Activated CD8-positive, alpha-beta T cell treated with anti-CD3 and anti-CD28 coated beads for 36 hours (primary cell): Measurements from ENCODE around the gene BEST4. TPM values are rescaled to one million over a fixed set of nuclear protein-coding genes. Genes with fewer than 3 reads are reported as not detected.
"Not testable (repeated sequence)": the region's sequence is repeated elsewhere in the genome, so short reads cannot be mapped to it uniquely, and the experiment has no call there.

ENCODE experiments used
- ATAC-seq: fragments of 200-7000 bp; cut with Tn5 transposase; one replicate; pipeline ENCODE4 v1.10.0; 2021; ENCODE audit warnings: mild to moderate bottlenecking, moderate library complexity
- CTCF ChIA-PET: fragments of 350-600 bp; sonication (Branson Sonifier 250); formaldehyde crosslinking; loops from one replicate; lab custom pipeline; 2021; ENCODE audit warnings: antibody characterized with exemption; lab: Charles Lee
- POLR2A ChIA-PET: fragments of 350-600 bp; sonication (Branson Sonifier 250); formaldehyde crosslinking; loops from one replicate; lab custom pipeline; 2021; ENCODE audit warnings: antibody characterized with exemption; lab: Charles Lee
- DNase-seq: peaks from one replicate; pipeline ENCODE4 v3.0.0-alpha.2; 2020
- H3K27ac Mint-ChIP-seq: one replicate; pipeline ENCODE4 v1.8.0; 2021; ENCODE audit warnings: mild to moderate bottlenecking, mixed read lengths
- H3K27me3 Mint-ChIP-seq: one replicate; pipeline ENCODE4 v1.8.0; 2021; ENCODE audit warnings: mixed read lengths
- H3K36me3 Mint-ChIP-seq: one replicate; pipeline ENCODE4 v1.8.0; 2021; ENCODE audit warnings: low read depth, mixed read lengths
- H3K4me1 Mint-ChIP-seq: one replicate; pipeline ENCODE4 v1.8.0; 2021; ENCODE audit warnings: low read depth, mixed read lengths
- H3K4me3 Mint-ChIP-seq: one replicate; pipeline ENCODE4 v1.8.0; 2021; ENCODE audit warnings: mild to moderate bottlenecking, moderate library complexity, mixed read lengths
- H3K9me3 Mint-ChIP-seq: one replicate; pipeline ENCODE4 v1.8.0; 2021; ENCODE audit warnings: mixed read lengths
- CTCF ChIP-seq: fragments of 200-600 bp; IDR thresholded peaks from one replicate; pipeline ENCODE4 v1.8.0; 2022; ENCODE audit warnings: antibody characterized with exemption, mild to moderate bottlenecking
- intact Hi-C: fragments of 100-400 bp; cut with micrococcal nuclease; formaldehyde crosslinking; loops from one replicate; pipeline ENCODE4 v1.10.0; 2022
- total RNA-seq, 2 experiments: library from RNA; stranded (reverse); gene quantifications; one replicate each; pipeline ENCODE4 v1.2.3, GENCODE V29; 2021

The BEST4 gene
- total RNA-seq, 2 experiments from 2014 or later = 0.87 to 1.0 TPM

- no peaks in the 10 kb centered on the region for H3K27me3 Mint-ChIP-seq
- DNase-seq = peak; percentile 99
- TF ChIP-seq CTCF = no peak
- peak; percentile 99 for ATAC-seq
- no peaks in the 10 kb centered on the region for H3K9me3 Mint-ChIP-seq
- H3K27ac Mint-ChIP-seq = peak within 1 kb of the TSS; percentile 90
- peak within 1 kb of the TSS; percentile 97 for H3K4me3 Mint-ChIP-seq
- POLR2A ChIA-PET = interaction anchor here (1.0 to 10.3 kb wide), 5 partner anchors 8 to 36 kb away, joined by 3 to 137 read pairs (median 16); partner anchors contain the start of genes RNU5D-1 and RPS8
- intact Hi-C loops = no loop called here
- peaks cover 29% of the 10 kb centered on the region for H3K36me3 Mint-ChIP-seq
- CTCF ChIA-PET = no interaction called here
- peaks cover 15% of the 10 kb centered on the region for H3K4me1 Mint-ChIP-seq
Measured at GRCh38 chr1:44739307-44740178, 48.4 kb downstream of the BEST4 start, which contains the start of gene KIF2C. TSS of gene KIF2C (plus strand) at chr1:44739837. CDS start at chr1:44739933, 96 bp downstream.

GRCh38 chr1:44738953-44739306, 49.0 kb downstream of the BEST4 start:
- peaks cover 24% of the 10 kb centered on the region for H3K36me3 Mint-ChIP-seq
- CTCF ChIA-PET, H3K9me3 Mint-ChIP-seq, intact Hi-C loops, DNase-seq, ATAC-seq, H3K27me3 Mint-ChIP-seq: not testable (repeated sequence)
- H3K4me1 Mint-ChIP-seq = peaks cover 15% of the 10 kb centered on the region
- H3K4me3 Mint-ChIP-seq = peak overlapping the region; percentile 97
- peak overlapping the region; percentile 90 for H3K27ac Mint-ChIP-seq
- POLR2A ChIA-PET = interaction anchor here (1.9 to 10.3 kb wide), 4 partner anchors 7 to 37 kb away, joined by 12 to 137 read pairs (median 30); partner anchors contain the start of genes RNU5D-1 and RPS8

GRCh38 chr1:44735992-44736391, 52.0 kb downstream of the BEST4 start:
- no peak overlapping the region for H3K4me3 Mint-ChIP-seq
- no peak overlapping the region for H3K27ac Mint-ChIP-seq
- CTCF ChIA-PET = no interaction called here
- H3K9me3 Mint-ChIP-seq = no peaks in the 10 kb centered on the region
- POLR2A ChIA-PET = interaction anchor here (1.0 to 8.5 kb wide), 6 partner anchors 8 to 83 kb away, joined by 3 to 553 read pairs (median 3); partner anchors contain the start of gene RPS8
- H3K27me3 Mint-ChIP-seq = no peaks in the 10 kb centered on the region
- intact Hi-C loops = no loop called here
- ATAC-seq = no peak
- no peak for TF ChIP-seq CTCF
- peaks cover 16% of the 10 kb centered on the region for H3K4me1 Mint-ChIP-seq
- no peak for DNase-seq
- H3K36me3 Mint-ChIP-seq = peaks cover 8% of the 10 kb centered on the region

DNA sequence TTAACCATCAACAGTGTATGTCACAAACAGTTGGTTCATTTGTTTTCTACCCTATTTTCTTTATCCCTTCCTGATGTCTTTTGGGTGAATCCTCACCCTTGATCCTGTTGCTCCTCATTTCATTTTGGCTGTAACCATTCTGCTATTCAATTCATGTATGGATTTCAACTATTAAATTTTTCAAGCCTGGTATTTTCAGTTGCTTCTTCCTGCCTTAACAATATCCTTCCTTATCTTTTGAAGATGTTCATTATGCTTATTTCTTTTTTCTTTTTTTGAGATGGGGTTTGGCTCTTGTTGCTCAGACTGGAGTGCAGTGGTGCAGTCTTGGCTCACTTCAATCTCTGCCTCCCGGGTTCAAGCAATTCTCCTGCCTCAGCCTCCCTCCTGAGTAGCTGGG, 54.2 kb downstream of the BEST4 start:
- Mint-ChIP-seq H3K4me1 (peaks cover 20% of the 10 kb centered on the region), H3K27ac (no peak overlapping the region), H3K36me3 (peaks cover 3% of the 10 kb centered on the region), H3K27me3 (peaks cover 2% of the 10 kb centered on the region), H3K9me3 (no peaks in the 10 kb centered on the region), H3K4me3 (no peak overlapping the region)
- ATAC-seq (no peak), DNase-seq (no peak)
- CTCF ChIA-PET = interaction anchor here (1.2 to 4.6 kb wide), 4 partner anchors 53 to 86 kb away, joined by 3 to 45 read pairs (median 4); partner anchors contain the start of gene PLK3
- POLR2A ChIA-PET = interaction anchor here (1.1 to 8.5 kb wide), 4 partner anchors 14 to 85 kb away, joined by 3 to 553 read pairs (median 114); partner anchors contain the start of genes BTBD19, DYNLT4 and RPS8
- intact Hi-C loops = loop anchor here (5.0 kb wide), 1 partner anchor 44 kb away; the partner anchor contains the start of gene RPS8
- no peak for TF ChIP-seq CTCF

Other genes with a start within 250 kb of the BEST4 start
- gene TMEM53, start 113.7 kb downstream of the BEST4 start, total RNA-seq = 1 to 10 TPM; 2.3 to 3.5 TPM
- 100 to 1,000 TPM; 162 to 165 TPM for gene ARMH1, start 113.5 kb downstream of the BEST4 start, total RNA-seq
- not detected for gene RNU5D-1, start 57.0 kb downstream of the BEST4 start, total RNA-seq
- 10 to 100 TPM; 92.6 to 95.0 TPM for gene KIF2C, start 48.3 kb downstream of the BEST4 start, total RNA-seq
- 1,000 to 10,000 TPM; 3,218 to 3,314 TPM for gene RPS8, start 12.6 kb downstream of the BEST4 start, total RNA-seq
- 10 to 100 TPM; 36.4 to 36.6 TPM for gene PLK3, start 12.2 kb upstream of the BEST4 start, total RNA-seq
- 1 to 10 TPM in 1 of 2 experiments, under 1 TPM in 1; 0.36 to 1.1 TPM for gene DYNLT4, start 19.2 kb upstream of the BEST4 start, total RNA-seq
- gene BTBD19, start 20.4 kb upstream of the BEST4 start, total RNA-seq = 1 to 10 TPM; 4.8 to 5.6 TPM
- under 1 TPM; 0.13 to 0.97 TPM for gene PTCH2, start 55.1 kb upstream of the BEST4 start, total RNA-seq
- 10 to 100 TPM; 40.5 to 45.3 TPM for gene EIF2B3, start 198.4 kb upstream of the BEST4 start, total RNA-seq
- 10 to 100 TPM; 16.4 to 16.9 TPM for gene HECTD3, start 223.2 kb upstream of the BEST4 start, total RNA-seq
- 100 to 1,000 TPM; 109 to 113 TPM for gene UROD, start 224.1 kb upstream of the BEST4 start, total RNA-seq